ENCODE measurements around the gene ARAP2.

Gene ARAP2

GRCh38 chr4:36256398-36256891, 12.1 kb upstream of the ARAP2 start:
- TF ChIP-seq ZNF169 (tag by site-specific recombination; IDR thresholded peaks at IDR 0.05): no peak
- no peak for TF ChIP-seq ZSCAN23 (tag by site-specific recombination; IDR thresholded peaks at IDR 0.05)
- no peak for TF ChIP-seq TCF7L2 (IDR thresholded peaks at IDR 0.05; ENCODE audit: borderline replicate concordance, low read depth, low read length)
- TF ChIP-seq ZSCAN30 (tag by site-specific recombination; IDR thresholded peaks at IDR 0.05): no peak
- TF ChIP-seq ZNF777 (tag by site-specific recombination; IDR thresholded peaks at IDR 0.05; ENCODE audit: borderline replicate concordance): no peak
- no peak for TF ChIP-seq ZNF510 (tag by site-specific recombination; IDR thresholded peaks at IDR 0.05; ENCODE audit: insufficient replicate concordance)
- no peak for TF ChIP-seq INSM2 (tag by site-specific recombination; IDR thresholded peaks at IDR 0.05)
- no peak for TF ChIP-seq ZNF335 (tag by site-specific recombination; conservative IDR thresholded peaks at IDR 0.05)
- no peak for TF ChIP-seq ZNF26 (tag by site-specific recombination; IDR thresholded peaks at IDR 0.05)
- TF ChIP-seq ZNF488 (tag by site-specific recombination; IDR thresholded peaks at IDR 0.05): no peak
- TF ChIP-seq SP7 (tag by site-specific recombination; IDR thresholded peaks at IDR 0.05): no peak
- no peak for TF ChIP-seq ZNF404 (tag by site-specific recombination; IDR thresholded peaks at IDR 0.05)
- no peak for TF ChIP-seq SALL2 (tag by site-specific recombination; IDR thresholded peaks at IDR 0.05; ENCODE audit: borderline replicate concordance)
- TF ChIP-seq ZNF23 (tag by site-specific recombination; IDR thresholded peaks at IDR 0.05; ENCODE audit: borderline replicate concordance): no peak
- TF ChIP-seq ZBTB48 (tag by site-specific recombination; IDR thresholded peaks at IDR 0.05): no peak
- no peak for TF ChIP-seq ZNF302 (tag by site-specific recombination; IDR thresholded peaks at IDR 0.05; ENCODE audit: low read depth)
- Histone ChIP-seq H3K9me3 (ENCODE audit: control insufficient read depth, insufficient read depth, low read depth, low read length) (no peaks in the 10 kb centered on the region), H3K36me3 (ENCODE audit: control insufficient read depth in 2 of 2, insufficient read depth in 1 of 2, low read length in 2 of 2) (no peaks in the 10 kb centered on the region), H3K4me1 (ENCODE audit: control insufficient read depth, insufficient read depth, low read length) (no peaks in the 10 kb centered on the region), H3K4me3 (ENCODE audit: low read depth, low read length) (no peak overlapping the region), H3K27ac (ENCODE audit: extremely low read depth, low read depth, low read length) (no peak overlapping the region)
- POLR2A ChIA-PET: no interaction called here
- CTCF ChIA-PET: no interaction called here

GRCh38 chr4:36255577-36255976, 11.3 kb upstream of the ARAP2 start:
- Histone ChIP-seq H3K27ac (ENCODE audit: extremely low read depth, low read depth, low read length) (no peak overlapping the region), H3K36me3 (ENCODE audit: control insufficient read depth in 2 of 2, insufficient read depth in 1 of 2, low read length in 2 of 2) (no peaks in the 10 kb centered on the region), H3K4me1 (ENCODE audit: control insufficient read depth, insufficient read depth, low read length) (no peaks in the 10 kb centered on the region), H3K9me3 (ENCODE audit: control insufficient read depth, insufficient read depth, low read depth, low read length) (no peaks in the 10 kb centered on the region), H3K4me3 (ENCODE audit: low read depth, low read length) (no peak overlapping the region)
- no peak for TF ChIP-seq ZNF335 (tag by site-specific recombination; conservative IDR thresholded peaks at IDR 0.05)
- no peak for TF ChIP-seq ZNF16 (tag by site-specific recombination; IDR thresholded peaks at IDR 0.05; ENCODE audit: low read depth)
- no peak for TF ChIP-seq GLIS1 (tag by site-specific recombination; IDR thresholded peaks at IDR 0.05)
- no peak for TF ChIP-seq ZBTB44 (tag by site-specific recombination; IDR thresholded peaks at IDR 0.05)
- TF ChIP-seq ZNF529 (tag by site-specific recombination; IDR thresholded peaks at IDR 0.05; ENCODE audit: insufficient replicate concordance): no peak
- POLR2A ChIA-PET: no interaction called here
- CTCF ChIA-PET: no interaction called here

Measured in HEK293 (cell line).